22Rv1 (cell line): ENCODE data around the gene HNRNPCL4.
"Not testable (repeated sequence)": the region's sequence is repeated elsewhere in the genome, so short reads cannot be mapped to it uniquely, and the experiment has no call there.

Experiments used
- H3K27ac ChIP-seq: fragments of 450-650 bp; 2 replicates; pipeline ENCODE4 v1.5.1; 2017

The HNRNPCL4 gene

GRCh38 chr1:13165531-13165930 is at the start of gene HNRNPCL4:
Gene HNRNPCL4, minus strand, starts transcription at chr1:13165631. Its CDS starts 164 bp downstream, at chr1:13165467.
- H3K27ac ChIP-seq: not testable (repeated sequence)

GRCh38 chr1:13208712-13209111 is 43.3 kb upstream of the HNRNPCL4 start:
- H3K27ac ChIP-seq: not testable (repeated sequence)

- not testable (repeated sequence) for H3K27ac ChIP-seq
These were observed 35.9 kb upstream of the HNRNPCL4 start, which contains the start of gene PRAMEF13 for GRCh38 chr1:13201309-13201708. Gene PRAMEF13, minus strand, starts transcription at chr1:13201409. Its CDS starts 1,820 bp downstream, at chr1:13199589.

GRCh38 chr1:13171548-13171947 is 6.1 kb upstream of the HNRNPCL4 start, which contains the start of gene PRAMEF9:
Gene PRAMEF9, plus strand, starts transcription at chr1:13171848. Its CDS starts 3,433 bp downstream, at chr1:13175281.
- not testable (repeated sequence) for H3K27ac ChIP-seq

GRCh38 chr1:13155909-13156308 is 9.5 kb downstream of the HNRNPCL4 start, which contains the start of gene PRAMEF26:
Gene PRAMEF26, minus strand, starts transcription at chr1:13156009. Its CDS starts 2,914 bp downstream, at chr1:13153095.
- not testable (repeated sequence) for H3K27ac ChIP-seq

- not testable (repeated sequence) for H3K27ac ChIP-seq
These were observed 48.7 kb downstream of the HNRNPCL4 start, which contains the start of gene HNRNPCL2 for GRCh38 chr1:13116754-13117153. Gene HNRNPCL2, minus strand, starts transcription at chr1:13116854. Its CDS starts 454 bp downstream, at chr1:13116400.
